GM19397 (cell line): ENCODE measurements around the gene SLC16A6.
"Not testable (repeated sequence)": the region's sequence is repeated elsewhere in the genome, so short reads cannot be mapped to it uniquely, and the experiment has no call there.

Experiments
- ATAC-seq: cut with Tn5 transposase; IDR thresholded peaks from one replicate; pipeline ENCODE4 v1.9.1; 2021; ENCODE audit warnings: mild to moderate bottlenecking, moderate library complexity; ENCODE audit not compliant: unreplicated experiment

The SLC16A6 gene

DNA sequence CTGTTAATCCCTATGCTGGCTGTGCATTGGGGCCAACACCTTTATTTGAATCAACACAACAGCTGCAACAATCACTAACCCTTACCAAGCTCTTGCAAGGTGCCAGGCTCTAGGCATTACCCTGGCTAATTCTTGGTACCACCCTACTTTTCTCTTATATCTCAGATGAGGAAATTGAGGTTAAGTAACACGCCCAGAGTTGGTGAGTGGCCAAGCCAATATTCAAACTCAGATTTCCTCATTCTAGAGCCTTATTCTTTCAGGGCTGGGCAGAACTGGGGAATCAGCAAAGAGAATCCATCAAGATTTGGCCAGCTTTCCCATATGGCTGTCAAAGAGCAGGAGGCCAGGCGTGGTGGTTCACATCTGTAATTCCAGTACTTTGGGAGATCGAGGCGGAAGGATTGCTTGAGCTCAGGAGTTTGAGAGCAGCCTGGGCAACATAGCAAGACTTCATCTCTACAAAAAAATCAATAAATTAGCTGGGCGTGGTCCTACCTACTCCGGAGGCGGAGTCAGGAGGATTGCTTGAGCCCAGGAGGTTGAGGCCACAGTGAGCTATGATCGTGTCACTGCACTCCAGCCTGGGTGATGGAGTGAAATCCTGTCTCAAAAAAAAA, 24.1 kb upstream of the SLC16A6 start:
- no peak for ATAC-seq

DNA sequence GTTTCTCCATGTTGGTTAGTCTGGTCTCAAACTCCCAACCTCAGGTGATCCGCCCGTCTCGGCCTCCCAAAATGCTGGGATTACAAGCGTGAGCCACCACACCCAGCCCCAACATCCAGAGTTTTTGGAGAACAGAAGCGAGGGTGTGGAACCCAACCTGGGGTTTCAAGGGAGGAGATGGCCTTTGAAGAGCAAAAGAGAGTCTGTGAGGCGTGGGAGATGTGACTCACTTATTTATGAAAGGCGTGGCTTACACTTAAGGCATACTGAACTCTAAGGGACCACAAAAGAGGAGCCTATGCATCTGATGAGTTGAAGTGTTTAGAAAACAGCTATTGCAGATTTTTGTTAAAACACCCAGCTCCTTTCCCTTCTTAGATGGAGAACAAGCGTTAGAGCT, 19.2 kb upstream of the SLC16A6 start:
- no peak for ATAC-seq

DNA sequence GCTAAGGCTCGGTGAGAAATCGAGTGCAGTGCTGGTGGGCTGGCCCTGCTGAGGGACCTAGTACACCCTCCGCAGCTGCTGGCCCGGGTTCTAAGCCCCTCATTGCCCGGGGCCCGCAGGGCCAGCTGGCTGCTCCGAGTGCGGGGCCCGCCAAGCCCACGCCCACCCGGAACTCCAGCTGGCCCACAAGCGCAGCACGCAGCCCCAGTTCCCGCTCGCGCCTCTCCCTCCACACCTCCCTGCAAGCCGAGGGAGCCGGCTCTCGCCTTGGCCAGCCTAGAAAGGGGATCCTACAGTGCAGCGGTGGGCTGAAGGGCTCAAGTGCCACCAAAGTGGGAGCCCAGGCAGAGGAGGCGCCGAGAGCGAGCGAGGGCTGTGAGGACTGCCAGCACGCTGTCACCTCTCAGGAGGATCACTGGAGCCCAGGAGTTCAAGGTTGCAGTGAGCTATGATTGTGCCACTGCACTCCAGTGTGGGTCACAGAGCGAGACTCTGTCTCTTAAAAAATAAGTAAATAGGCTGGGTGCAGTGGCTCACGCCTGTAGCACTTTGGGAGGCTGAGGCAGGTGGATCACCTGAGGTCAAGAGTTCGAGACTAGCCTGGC, 18.2 kb upstream of the SLC16A6 start:
- not testable (repeated sequence) for ATAC-seq

DNA sequence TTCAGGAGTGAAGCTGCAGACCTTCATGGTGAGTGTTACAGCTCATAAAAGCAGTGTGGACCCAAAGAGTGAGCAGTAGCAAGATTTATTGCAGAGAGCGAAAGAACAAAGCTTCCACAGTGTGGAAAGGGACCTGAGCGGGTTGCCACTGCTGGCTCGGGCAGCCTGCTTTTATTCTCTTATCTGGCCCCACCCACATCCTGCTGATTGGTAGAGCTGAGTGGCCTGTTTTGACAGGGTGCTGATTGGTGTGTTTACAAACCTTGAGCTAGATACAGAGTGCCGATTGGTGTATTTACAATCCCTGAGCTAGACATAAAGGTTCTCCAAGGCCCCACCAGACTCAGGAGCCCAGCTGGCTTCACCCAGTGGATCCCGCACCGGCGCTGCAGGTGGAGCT, 17.6 kb upstream of the SLC16A6 start:
- not testable (repeated sequence) for ATAC-seq

DNA sequence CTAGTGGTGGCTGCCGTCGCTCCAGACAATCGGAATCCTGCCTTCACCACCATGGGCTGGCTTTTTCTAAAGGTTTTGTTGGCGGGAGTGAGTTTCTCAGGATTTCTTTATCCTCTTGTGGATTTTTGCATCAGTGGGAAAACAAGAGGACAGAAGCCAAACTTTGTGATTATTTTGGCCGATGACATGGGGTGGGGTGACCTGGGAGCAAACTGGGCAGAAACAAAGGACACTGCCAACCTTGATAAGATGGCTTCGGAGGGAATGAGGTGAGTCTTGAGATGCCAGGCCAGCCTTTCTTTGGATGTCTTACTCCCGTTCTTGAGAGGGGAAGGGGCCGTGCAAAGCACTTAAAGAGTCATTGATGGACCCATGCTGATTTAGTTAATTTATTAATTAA, 16.5 kb upstream of the SLC16A6 start:
- no peak for ATAC-seq

DNA sequence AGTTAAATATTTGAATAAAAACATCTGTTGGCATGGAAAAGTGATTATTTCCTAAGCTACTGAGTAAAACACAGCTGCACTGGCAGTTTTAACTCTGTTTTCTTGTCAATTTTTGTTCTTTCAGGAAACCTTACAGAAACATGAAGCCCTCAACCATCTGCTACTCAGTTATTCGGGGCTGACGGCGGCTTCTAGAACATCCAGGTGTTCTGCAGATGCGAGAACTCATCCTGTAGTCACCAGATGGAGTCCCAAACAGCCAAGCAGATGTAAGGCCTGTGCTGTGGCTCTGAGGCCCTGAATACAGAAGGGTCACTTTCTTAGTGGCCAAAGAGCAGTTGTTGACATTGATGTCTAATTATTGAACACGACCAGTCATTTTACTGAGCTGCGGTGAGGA, 15.9 kb upstream of the SLC16A6 start:
- no peak for ATAC-seq

DNA sequence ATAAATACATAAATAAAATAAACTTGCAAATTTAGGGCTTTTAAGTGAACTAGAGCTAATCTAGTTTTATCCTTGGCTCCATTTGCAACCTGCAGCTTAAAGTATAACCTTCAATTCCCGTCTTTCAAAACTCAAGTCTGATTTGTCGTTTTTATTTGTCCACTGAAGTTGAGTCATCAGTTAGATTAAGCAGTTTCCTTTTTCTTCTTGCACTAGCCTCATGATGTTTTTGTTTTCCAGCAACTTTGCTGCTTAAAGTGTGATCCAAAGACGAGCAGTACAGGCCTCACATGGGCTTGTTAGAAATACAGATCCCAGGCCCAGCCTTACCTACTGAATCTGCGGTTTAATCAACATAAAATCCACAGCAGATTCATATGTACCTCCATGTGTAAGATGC, 14.2 kb upstream of the SLC16A6 start:
- no peak for ATAC-seq

DNA sequence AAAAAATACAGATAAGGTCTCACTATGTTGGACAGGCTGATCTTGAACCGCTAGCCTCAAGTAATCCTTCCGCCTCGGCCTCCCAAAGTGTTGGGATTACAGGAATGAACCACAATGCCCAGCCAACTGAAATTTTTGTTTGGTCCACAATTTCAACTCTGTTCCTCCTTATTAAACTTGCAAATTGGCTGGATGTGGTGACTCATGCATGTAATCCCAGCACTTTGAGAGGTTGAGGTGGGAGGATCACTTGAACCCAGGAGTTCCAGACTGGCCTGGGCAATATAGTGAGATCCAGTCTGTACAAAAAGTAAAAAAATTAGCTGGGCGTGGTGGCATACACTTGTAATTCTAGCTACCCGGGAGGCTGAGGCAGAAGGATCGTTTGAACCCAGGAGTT, 13.8 kb upstream of the SLC16A6 start:
- ATAC-seq = no peak

DNA sequence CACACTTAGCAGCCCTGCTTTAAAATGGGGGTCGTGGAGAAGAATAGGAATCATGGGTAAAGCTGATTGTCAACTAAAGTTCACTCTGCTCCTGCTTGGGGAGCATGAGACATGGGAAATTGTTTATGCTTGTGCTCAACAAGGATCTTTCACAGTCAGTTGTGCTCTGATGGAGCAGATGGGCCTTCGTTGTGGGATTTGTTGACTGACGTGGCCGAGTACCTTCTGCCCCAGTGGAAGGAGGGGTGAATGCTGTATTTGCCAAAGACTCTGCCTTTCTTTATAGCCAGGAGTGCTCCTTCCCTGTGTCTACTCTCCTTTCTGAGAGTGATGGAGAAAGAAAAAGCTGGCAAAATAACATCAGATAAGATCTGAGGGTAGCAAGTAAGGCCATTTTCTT, 11.7 kb upstream of the SLC16A6 start:
- no peak for ATAC-seq

DNA sequence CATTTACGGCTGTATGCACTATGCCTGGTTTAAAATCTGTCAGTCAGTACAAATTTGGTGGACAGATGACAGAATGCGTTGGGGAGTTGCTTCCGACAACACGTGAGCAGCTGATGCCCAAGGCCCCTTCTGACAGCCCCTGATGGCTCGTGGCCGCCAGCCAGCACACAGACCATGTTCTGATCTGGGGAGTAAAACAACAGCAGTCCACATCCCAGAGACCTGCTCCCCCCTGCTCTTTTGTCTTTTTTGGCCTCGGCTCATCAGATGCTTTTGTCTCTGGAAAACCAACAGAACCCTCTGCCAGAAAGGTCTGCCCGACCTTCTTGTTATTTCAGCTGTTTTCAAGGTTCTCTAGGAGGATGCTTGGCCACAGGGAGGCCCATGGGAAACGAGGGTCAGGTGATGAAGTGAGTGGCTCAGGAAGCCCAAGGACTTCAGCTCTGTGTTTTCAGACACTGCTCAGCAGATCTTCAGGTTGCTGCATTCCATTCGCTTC, 11.2 kb upstream of the SLC16A6 start:
- no peak for ATAC-seq

DNA sequence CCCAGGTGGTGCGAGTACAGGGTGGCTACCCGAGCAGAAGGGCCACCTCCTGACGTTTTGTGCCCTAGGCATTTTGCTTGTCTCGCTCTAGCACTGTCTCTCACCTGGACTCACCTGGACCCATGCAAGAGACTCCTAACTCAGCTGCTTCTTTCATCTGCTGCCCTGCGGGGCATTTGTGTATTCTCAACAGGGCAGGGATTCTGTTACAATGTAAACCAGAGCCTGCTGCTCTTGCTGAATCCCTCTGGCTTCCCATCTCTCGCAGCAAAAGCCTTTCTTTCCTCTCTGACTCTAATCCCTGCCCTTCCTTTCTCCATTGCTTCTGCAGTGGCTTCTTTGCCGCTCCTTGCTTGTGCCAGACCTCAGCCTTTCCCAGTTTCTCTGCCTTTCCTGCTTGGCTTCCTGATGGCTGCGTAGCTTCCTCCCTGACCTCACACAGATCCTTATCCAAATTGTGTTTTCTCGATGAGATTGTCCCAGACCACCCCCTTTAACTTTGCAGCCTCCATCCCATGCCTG, 10.6 kb upstream of the SLC16A6 start:
- no peak for ATAC-seq

DNA sequence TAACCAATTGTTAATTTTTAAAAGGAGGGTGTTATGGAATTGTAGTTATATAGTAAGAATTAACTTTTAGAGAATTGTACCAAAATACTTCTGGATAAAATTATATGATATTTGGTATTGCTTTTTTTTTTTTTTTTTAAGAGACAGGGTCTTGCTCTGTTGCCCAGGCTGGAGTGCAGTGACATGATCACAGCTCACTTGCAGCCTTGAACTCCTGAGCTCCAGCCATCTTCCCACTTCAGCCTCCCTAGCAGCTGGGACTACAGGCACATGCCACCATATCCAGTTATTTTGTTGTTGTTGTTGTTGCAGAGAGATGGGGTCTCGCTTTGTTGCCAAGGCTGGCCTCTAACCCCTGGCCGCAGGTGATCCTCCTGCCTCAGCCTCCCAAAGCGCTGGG, 8.9 kb upstream of the SLC16A6 start:
- no peak for ATAC-seq

DNA sequence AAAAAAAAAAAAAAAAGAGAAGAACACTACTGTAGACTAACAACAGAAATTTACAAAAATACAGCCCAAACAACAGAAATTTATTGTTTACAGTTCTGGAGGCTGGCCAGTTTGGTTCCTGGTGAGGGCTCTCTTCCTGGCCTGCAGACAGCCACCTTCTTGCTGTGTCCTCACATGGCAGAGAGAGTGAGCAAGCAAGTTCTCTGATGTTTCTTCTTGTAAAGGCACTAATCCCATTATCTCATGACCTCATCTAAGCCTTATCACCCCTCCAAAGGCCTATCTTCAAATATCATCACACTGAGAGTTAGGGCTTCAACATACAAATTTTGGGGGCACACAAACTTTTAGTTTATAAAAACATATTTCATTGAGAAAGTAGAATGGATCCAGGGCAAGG, 7.7 kb upstream of the SLC16A6 start:
- no peak for ATAC-seq

DNA sequence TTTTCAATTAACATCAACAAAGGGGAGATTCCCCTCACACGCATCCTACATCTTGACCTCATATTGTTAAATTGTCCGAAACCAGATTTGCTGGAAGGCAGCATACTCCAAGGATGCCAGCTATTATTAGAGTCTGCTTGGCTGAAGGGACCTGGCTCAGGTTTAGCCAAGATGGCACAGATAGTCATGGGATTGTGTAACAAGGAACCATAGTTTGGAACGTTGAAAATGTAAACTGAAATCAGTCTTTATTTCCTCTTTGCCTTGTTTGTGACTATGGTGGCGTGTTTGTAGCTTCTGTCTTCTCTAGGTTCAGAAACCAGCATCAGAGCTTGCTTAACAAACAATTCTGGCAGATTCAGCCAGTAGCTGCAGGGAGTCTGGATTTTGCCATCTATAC, 6.3 kb upstream of the SLC16A6 start:
- no peak for ATAC-seq

DNA sequence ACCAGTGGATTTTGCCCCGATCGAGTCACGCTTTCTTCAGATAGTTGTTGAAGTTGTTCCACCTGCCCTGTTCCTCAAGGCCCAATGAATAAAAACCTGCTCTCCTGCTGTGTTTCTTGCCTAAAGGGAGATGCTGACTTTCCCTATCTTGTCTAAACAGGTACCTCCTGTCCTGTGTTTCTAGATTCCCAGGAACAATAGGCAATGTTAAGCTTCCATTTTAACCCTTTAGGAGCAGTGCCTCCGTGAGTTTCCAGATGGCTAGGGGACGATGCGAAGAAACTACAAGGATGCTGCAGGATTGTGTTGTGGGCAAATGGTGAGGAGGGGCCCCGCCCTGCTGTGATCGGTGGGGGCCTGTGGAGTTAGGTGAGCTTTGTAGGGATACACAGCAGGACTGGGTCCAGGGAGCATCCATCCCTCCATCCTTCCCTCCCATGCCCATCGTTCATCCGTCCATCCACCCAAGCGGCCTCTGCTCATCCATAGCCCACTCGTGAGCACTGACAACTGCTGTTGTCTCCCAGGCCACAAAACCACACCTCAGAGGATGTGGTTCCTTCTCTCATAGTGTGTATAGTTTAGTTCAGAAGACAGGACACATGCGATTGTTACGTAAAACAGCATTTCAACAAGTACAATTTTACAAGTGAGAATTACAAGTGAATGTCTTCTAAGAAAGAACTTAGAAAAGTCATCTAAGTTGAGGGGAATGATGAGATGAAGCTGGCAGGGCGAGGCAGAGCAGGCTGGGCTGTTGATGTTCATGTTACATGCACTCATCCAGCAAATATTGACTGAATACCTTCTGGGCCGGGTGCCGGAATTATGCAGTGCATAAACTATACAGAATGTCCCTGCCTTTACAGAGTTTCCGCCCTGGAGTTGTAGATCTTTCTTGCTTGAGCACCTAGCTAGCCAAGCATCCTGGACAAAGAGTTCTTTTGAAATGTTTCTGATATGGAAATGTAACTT, 5.6 kb upstream of the SLC16A6 start:
- no peak for ATAC-seq

DNA sequence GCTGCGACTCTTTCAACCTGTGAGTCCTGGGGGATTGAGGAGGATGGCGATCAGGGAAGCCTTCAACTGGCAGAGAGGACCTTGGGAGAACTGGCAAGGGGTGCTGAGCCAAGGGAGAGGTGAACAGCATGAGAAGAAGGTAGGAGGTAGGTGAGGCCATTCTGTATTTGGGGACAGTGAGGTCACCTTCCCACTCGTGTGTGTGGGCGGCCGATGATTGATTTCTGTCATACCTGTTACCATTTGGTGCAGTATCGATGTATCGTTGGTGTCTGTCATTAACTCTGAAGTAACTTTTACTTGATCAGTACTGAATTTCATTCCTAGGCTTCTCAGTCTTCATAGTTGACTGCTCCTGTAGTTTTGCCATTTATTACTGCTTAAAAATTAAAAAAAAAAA, 4.2 kb upstream of the SLC16A6 start:
- no peak for ATAC-seq

DNA sequence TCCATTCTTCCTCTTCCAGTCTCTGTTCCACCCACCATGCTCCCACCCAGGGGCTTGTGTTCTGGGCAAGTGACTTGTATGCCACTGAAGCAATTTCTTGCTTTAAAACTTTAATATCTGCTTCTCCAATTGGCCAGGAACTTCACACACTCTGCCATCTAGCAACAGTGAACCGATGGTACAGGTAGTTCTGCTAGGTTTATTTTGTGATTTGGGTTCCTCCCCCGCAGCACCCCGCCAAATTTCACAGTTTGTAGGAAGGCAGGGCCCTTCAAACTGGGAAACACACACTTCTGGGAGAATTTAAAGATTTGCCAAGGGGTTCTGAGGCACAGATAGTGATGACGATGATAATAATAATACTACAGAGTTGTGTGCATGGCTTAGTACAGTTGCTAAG, 3.7 kb upstream of the SLC16A6 start:
- ATAC-seq = no peak

DNA sequence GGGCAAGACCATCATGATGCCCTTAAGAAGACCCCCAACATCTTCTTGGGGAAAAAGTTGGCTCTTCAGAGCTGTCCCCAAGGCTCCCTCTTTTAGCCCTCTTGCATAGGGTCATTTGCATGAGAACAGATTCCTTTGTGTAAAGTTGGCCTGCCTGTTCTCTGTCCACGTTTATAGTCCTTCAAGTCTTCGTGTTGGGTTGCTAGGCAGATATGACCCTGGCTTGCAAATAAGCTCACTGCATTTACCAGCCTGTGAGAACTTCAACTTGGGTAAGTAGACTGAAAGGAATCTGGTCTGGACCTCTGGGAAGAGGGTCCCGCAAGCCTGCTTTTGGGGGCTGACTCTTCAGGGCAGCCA, 3.2 kb upstream of the SLC16A6 start:
- no peak for ATAC-seq

DNA sequence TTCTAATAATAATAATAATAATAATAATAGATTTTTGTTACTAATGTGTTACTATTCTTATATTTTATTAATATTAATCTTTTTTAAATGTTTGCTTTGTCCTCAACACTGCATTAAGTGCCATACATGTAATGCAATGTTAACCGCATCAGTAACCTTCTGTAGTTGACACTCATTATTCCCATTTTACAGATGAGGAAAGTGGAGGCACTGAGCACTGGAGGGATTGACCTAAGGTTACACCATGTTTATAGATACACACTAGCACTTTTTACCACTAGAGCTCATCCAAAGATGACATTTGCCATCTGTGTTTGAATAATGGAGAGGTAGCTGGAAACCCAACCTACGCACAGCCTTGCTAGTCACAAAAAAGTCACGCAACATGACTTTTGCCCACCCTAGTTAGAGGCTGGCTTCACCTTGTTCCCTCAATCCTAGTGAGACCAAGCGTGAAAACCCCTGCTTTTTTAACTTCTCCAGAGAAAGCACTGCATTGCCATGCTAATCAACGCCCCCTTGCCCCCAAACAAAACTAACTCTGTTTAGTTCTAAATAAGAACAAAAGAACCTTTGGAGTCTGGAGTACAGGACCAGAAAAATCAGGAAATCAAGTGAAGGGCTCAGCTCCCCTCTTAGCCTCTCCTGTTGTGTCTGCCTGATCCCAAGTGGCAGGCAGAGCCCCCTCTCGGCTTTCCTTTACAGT, 2.7 kb upstream of the SLC16A6 start:
- ATAC-seq = no peak

DNA sequence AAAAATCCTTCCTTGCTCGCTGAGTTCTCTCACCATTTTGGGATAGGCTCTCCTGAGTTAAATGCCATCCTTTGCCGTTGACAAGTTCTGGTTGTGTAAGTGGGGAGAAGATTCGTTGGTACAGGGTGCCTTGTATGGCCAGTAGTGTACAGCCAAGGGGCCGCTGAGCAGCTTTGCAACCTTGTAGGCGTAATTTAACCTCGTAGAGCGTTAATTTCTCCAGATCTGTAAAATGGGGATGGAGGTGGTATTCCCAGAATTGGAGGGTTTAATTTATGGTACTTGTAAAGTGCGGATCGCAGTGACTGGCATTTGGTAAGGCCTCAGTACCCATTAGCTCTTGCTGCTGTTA, 1.7 kb upstream of the SLC16A6 start:
- no peak for ATAC-seq
